GM21390 (cell line): ENCODE measurements around the gene SARS1.
"Not testable (repeated sequence)": the region's sequence is repeated elsewhere in the genome, so short reads cannot be mapped to it uniquely, and the experiment has no call there.

Source experiments
- ATAC-seq: cut with Tn5 transposase; IDR thresholded peaks from one replicate; pipeline ENCODE4 v1.9.1; 2021; ENCODE audit not compliant: unreplicated experiment

SARS1 gene

GRCh38 chr1:109272831-109273547 lies 59.3 kb downstream of the SARS1 start:
- ATAC-seq: no peak

- no peak for ATAC-seq
Observed at GRCh38 chr1:109273570-109274288, 60.0 kb downstream of the SARS1 start.

DNA sequence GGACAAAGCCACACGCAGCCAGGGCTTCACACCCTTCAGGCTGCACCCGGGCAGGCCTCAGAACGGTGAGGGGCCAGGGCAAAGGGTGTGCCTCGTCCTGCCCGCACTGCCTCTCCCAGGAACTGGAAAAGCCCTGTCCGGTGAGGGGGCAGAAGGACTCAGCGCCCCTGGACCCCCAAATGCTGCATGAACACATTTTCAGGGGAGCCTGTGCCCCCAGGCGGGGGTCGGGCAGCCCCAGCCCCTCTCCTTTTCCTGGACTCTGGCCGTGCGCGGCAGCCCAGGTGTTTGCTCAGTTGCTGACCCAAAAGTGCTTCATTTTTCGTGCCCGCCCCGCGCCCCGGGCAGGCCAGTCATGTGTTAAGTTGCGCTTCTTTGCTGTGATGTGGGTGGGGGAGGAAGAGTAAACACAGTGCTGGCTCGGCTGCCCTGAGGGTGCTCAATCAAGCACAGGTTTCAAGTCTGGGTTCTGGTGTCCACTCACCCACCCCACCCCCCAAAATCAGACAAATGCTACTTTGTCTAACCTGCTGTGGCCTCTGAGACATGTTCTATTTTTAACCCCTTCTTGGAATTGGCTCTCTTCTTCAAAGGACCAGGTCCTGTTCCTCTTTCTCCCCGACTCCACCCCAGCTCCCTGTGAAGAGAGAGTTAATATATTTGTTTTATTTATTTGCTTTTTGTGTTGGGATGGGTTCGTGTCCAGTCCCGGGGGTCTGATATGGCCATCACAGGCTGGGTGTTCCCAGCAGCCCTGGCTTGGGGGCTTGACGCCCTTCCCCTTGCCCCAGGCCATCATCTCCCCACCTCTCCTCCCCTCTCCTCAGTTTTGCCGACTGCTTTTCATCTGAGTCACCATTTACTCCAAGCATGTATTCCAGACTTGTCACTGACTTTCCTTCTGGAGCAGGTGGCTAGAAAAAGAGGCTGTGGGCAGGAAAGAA lies 61.1 kb downstream of the SARS1 start:
- no peak for ATAC-seq

DNA sequence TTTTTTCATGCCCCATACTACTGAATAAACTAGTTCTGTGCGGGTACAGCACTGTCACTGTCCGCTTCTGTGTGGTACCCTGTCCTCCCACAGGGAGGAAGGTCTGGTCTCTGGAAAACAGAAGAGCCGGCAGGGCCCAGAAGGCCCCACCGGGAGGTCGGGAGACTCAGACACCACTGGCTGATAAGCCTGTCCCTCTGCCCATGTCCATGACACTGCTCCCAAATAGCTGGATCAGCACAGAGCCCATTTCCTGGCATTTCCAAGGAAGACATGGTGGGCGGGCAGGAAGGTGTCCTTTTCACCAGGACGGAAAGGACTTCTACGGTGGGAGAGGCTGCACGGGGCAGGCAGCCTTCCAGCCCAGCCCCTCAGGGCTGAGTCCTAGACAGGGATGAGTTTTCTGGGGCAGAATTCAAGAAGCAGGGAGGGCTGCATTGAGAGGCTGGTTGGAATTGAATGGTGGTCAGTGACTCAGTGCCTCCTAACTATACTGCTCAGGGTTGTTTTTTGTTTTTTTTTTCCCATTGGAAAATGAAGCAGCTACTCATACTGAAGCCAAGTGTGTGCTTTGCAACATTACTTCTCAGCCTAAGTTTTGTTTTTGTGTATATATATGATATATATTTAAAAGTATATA lies 62.1 kb downstream of the SARS1 start:
- ATAC-seq: no peak

- peak; percentile 84 for ATAC-seq
Observed at GRCh38 chr1:109277434-109278204, 63.9 kb downstream of the SARS1 start.

DNA sequence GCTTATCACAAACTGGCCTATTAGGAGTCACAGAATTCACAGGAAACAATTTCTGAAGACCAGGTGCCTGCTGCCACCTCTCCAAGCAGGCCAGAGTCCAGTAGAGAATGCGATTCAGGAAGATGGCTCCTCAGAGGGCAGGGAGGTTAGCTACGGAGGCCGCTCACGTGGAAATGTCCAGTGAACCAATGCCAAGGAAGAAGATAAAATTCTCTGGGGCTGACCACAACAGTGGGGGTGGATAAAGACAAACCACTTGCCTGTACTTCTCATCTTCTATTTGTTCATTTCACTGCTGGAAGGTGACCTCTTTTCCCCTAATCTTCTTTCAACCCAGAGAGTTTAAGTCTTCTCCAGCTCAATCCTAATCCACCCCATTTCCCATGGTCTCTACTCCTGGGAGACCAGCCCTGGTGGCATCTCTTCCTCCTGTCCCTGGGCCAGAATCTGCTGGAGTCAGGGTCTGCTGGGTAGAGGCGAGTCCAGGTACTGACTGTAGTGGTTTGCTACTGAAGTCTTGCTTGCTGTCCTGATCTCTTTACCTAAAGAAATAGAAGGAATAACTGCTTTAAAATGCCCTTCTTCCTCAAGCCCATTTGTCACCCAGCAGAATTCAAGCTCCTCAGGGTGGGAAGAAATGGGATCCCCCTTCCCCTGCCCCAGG lies 66.0 kb downstream of the SARS1 start:
- ATAC-seq: no peak

- no peak for ATAC-seq
Observed at GRCh38 chr1:109280862-109281261, 67.1 kb downstream of the SARS1 start.

- ATAC-seq: no peak
Observed at GRCh38 chr1:109281680-109282496, 68.2 kb downstream of the SARS1 start.

GRCh38 chr1:109282497-109282951 lies 68.8 kb downstream of the SARS1 start:
- ATAC-seq: no peak

- ATAC-seq: peak; percentile 92
Observed at GRCh38 chr1:109282952-109283747, 69.4 kb downstream of the SARS1 start, which contains the start of gene PSRC1. TSS of gene PSRC1 (minus strand) at chr1:109283145.

- ATAC-seq: no peak
Observed at GRCh38 chr1:109283748-109284600, 70.3 kb downstream of the SARS1 start.

- ATAC-seq: not testable (repeated sequence)
Observed at GRCh38 chr1:109286762-109287161, 73.0 kb downstream of the SARS1 start.
